GM18502 (cell line): ENCODE measurements around the gene GPR156.

Experiments used
- ATAC-seq: cut with Tn5 transposase; IDR thresholded peaks from one replicate; pipeline ENCODE4 v1.9.1; 2021; ENCODE audit warnings: mild to moderate bottlenecking; ENCODE audit not compliant: unreplicated experiment, poor library complexity

GPR156 gene

GRCh38 chr3:120198305-120198878, 86.6 kb downstream of the GPR156 start:
- no peak for ATAC-seq

GRCh38 chr3:120196812-120197211, 88.2 kb downstream of the GPR156 start:
- no peak for ATAC-seq

- no peak for ATAC-seq
Observed at GRCh38 chr3:120196333-120196732, 88.7 kb downstream of the GPR156 start.

GRCh38 chr3:120193554-120193953, 91.5 kb downstream of the GPR156 start:
- ATAC-seq: no peak

- no peak for ATAC-seq
Observed at GRCh38 chr3:120192579-120192978, 92.4 kb downstream of the GPR156 start.

GRCh38 chr3:120192159-120192558, 92.9 kb downstream of the GPR156 start:
- ATAC-seq: no peak

- no peak for ATAC-seq
Observed at GRCh38 chr3:120182613-120183511, 102.2 kb downstream of the GPR156 start.

- ATAC-seq: no peak
Observed at GRCh38 chr3:120181632-120182031, 103.4 kb downstream of the GPR156 start.

GRCh38 chr3:120180731-120181412, 104.2 kb downstream of the GPR156 start:
- no peak for ATAC-seq

- ATAC-seq: no peak
Observed at GRCh38 chr3:120177707-120178306, 107.2 kb downstream of the GPR156 start.

- ATAC-seq: no peak
Observed at GRCh38 chr3:120177151-120177550, 107.9 kb downstream of the GPR156 start.

- no peak for ATAC-seq
Observed at GRCh38 chr3:120174811-120175539, 110.0 kb downstream of the GPR156 start.

GRCh38 chr3:120173056-120173675, 111.9 kb downstream of the GPR156 start:
- no peak for ATAC-seq

- no peak for ATAC-seq
Observed at GRCh38 chr3:120172070-120172469, 113.0 kb downstream of the GPR156 start.

GRCh38 chr3:120171134-120171873, 113.7 kb downstream of the GPR156 start:
- no peak for ATAC-seq

- no peak for ATAC-seq
Observed at GRCh38 chr3:120170223-120170622, 114.8 kb downstream of the GPR156 start.

- no peak for ATAC-seq
Observed at GRCh38 chr3:120169407-120169806, 115.6 kb downstream of the GPR156 start.

GRCh38 chr3:120168611-120169010, 116.4 kb downstream of the GPR156 start:
- no peak for ATAC-seq

GRCh38 chr3:120168038-120168437, 117.0 kb downstream of the GPR156 start:
- ATAC-seq: no peak
